Cardiac fibroblast (primary cell): ENCODE data around the gene KIF26A.

Source experiments
- DNase-seq, 2 donors: peaks; one replicate each; pipeline versions ENCODE4 v3.0.0 to v3.0.0-alpha.2; 2010; ENCODE audit warnings: low read depth in 2 of 2
- H3K4me3 ChIP-seq, 2 donors: replicated peaks in 1 of 2; 1 replicate in 1 of 2; 2 replicates in 1 of 2; pipeline ENCODE4 v1.5.1; 2011; ENCODE audit warnings: low read depth in 2 of 2, low read length in 2 of 2, mild to moderate bottlenecking in 2 of 2, moderate library complexity in 1 of 2
- TF ChIP-seq, protein P1 (sequence below): IDR thresholded peaks from one replicate; pipeline ENCODE4 v1.5.1; 2011; ENCODE audit warnings: low read depth, mild to moderate bottlenecking, low read length, inconsistent platforms

KIF26A gene

DNA sequence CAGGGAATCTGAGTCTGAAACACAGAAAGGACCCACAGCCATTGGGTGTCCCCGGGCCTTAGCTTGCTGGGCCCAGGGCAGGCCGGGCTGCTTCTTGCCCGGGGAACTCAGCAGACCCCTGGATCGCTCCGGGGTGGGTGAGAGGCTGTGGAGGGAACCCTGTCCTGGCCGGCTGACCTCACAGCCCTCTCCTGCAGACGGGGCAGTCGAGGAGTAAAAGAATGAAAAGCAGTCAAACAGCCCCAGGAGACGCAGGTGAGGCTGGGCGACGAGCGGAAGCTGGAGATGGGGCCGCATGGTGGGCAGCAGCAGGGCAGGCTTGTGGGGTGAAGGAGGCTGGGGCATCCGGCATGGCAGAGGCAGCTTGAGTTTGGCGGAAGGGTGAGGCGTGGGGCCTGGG lies 57.0 kb downstream of the KIF26A start:
- TF ChIP-seq, protein P1, sequence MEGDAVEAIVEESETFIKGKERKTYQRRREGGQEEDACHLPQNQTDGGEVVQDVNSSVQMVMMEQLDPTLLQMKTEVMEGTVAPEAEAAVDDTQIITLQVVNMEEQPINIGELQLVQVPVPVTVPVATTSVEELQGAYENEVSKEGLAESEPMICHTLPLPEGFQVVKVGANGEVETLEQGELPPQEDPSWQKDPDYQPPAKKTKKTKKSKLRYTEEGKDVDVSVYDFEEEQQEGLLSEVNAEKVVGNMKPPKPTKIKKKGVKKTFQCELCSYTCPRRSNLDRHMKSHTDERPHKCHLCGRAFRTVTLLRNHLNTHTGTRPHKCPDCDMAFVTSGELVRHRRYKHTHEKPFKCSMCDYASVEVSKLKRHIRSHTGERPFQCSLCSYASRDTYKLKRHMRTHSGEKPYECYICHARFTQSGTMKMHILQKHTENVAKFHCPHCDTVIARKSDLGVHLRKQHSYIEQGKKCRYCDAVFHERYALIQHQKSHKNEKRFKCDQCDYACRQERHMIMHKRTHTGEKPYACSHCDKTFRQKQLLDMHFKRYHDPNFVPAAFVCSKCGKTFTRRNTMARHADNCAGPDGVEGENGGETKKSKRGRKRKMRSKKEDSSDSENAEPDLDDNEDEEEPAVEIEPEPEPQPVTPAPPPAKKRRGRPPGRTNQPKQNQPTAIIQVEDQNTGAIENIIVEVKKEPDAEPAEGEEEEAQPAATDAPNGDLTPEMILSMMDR, result no peak
- DNase-seq, result no peak
- no peak overlapping the region for H3K4me3 ChIP-seq

- H3K4me3 ChIP-seq, result no peak overlapping the region
- TF ChIP-seq, protein P1, result no peak
- DNase-seq, result no peak
Measured at GRCh38 chr14:104195878-104196277, 57.5 kb downstream of the KIF26A start.

DNA sequence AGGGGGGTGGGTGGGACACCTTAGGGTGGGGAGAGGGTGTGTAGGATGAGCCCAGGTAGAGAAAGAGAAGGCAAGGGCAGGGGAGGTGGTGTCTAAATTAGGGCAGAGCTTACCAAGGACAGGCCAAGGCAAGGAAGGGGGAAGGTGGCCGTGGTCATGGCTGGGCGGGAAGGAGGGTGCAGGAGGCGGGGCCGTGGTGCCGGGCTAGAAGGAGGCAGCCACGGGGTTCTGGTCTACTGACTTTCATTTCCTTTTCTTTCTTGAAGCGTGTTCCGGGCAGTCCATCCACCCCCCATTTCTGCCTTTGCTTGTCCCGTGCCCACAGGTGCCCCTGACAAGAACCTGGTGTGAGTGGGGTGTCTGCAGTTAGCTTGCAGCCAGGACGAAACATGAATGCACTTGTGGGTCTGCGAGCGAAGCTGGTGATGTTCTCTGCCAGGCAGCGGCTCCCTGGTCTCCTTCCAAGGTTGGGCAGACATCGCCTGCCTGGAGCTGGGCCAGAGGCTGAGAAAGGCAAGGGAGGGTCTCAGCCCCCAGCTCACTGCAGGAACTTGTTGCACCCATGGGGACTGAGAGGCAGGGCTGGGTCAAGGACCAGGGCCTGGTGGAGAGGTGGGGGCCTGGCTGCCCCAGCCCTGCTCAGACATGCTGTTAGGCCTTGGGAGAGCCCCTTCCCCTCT lies 58.2 kb downstream of the KIF26A start:
- H3K4me3 ChIP-seq, result no peak overlapping the region
- DNase-seq, result no peak
- TF ChIP-seq, protein P1, result no peak

DNA sequence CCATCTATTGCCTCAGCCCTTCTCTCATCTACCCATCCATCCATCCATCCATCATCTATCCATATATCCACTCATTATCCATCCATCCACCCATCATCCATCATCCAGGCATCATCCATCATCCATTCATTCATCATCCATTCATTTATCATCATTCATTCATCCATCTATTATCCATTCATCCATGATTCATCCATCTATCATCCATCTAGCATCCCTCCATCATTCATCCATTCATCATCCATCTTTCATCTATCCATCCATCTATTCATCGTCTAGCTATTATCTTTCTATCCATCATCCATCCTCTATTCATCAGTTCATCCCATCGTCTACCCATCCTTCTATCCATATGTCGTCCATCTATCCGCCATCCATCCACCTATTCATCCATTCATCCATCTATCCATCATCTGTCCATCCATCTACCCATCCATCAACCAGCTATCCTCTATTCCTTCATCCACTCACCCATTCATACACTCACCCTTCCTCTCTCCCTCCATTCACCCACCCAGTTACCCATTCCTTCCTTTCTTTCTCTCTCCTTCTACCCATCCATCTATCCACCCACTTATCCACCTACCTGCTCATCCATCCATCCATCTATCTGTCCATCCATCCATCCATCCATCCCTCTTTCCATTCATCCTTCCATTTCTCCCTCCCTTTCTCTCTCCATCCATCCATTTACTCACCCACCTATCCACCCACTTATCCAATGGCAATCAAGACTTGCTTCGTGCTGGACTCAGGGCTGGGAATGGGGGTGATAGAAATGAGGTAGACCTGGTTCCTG lies 59.3 kb downstream of the KIF26A start:
- no peak overlapping the region for H3K4me3 ChIP-seq
- TF ChIP-seq, protein P1, result no peak
- no peak for DNase-seq

GRCh38 chr14:104199266-104199895 lies 61.0 kb downstream of the KIF26A start:
- TF ChIP-seq, protein P1, result no peak
- no peak overlapping the region for H3K4me3 ChIP-seq
- no peak for DNase-seq

DNA sequence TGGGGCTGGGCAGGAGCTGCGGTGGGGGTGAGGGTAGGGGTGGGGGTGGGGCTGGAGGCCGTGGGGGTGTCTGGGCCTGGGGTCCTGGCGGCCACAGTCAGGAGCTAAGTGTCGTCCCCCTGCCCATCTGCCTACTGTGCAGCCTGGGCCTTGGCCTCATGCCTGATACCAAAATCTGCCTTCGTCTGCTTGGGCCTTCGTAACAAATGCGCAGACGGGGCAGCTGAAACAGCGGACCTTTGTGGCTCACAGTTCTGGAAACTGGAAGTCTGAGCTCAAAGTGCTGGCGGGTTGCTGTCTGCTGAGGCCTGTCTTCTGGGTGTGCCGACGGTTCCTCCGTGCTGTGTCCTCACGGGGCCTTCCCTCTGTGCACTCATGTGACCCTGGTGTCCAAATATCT lies 61.7 kb downstream of the KIF26A start:
- TF ChIP-seq, protein P1, result no peak
- DNase-seq, result no peak
- no peak overlapping the region for H3K4me3 ChIP-seq
